ENCODE data around the gene PLAGL2. TPM values are rescaled to one million over a fixed set of nuclear protein-coding genes. Genes with fewer than 3 reads are reported as not detected.

Gene PLAGL2
- total RNA-seq, 1 donor from 2014 or later: 59.3 TPM

DNA sequence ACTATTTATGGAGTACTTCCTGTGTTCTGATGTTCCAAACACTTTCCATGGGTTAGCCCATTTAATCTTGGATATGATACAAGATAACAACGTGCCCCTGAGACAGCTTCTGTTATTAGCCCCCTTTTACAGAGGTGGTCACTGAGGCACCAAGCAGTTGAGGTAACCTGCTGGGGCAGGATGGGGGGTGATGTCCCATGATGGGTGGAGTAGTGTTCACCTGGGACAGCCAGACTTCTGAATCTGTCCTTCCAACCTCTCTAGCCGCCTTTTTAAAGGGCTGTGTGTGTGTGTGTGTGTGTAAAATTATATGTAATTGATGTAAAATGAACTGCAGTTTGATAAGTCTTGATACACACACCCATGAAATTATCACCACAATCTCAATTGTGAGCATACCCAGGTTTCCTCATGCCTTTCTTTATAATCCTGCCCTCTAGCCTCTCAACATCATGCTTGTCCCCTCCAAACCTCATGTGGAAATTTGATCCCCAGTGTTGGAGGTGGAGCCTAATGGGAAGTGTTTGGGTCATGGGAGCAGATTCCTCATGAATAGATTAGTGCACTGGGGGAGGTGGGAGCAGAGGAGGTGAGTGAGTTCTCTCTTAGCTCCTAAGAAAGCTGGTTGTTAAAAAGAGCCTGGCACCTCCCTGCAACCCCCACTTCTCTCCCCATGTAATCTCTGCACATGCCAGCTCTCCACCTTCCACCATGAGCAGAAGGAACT lies 39.2 kb downstream of the PLAGL2 start:
- Mint-ChIP-seq H3K4me3 (ENCODE audit: low read depth) (no peak overlapping the region), H3K36me3 (ENCODE audit: insufficient read depth) (peaks cover 16% of the 10 kb centered on the region), H3K4me1 (ENCODE audit: low read depth) (peaks cover 6% of the 10 kb centered on the region), H3K9me3 (ENCODE audit: low read depth) (no peaks in the 10 kb centered on the region), H3K27ac (peak overlapping the region; percentile 4), H3K27me3 (no peaks in the 10 kb centered on the region)
- DNase-seq (ENCODE audit: low spot score, unreplicated experiment): no peak
- TF ChIP-seq CTCF (IDR thresholded peaks at IDR 0.05; ENCODE audit: unreplicated experiment): no peak

- DNase-seq (ENCODE audit: low spot score, unreplicated experiment): no peak
- Mint-ChIP-seq H3K27ac (no peak overlapping the region), H3K4me1 (ENCODE audit: low read depth) (peaks cover 6% of the 10 kb centered on the region), H3K9me3 (ENCODE audit: low read depth) (no peaks in the 10 kb centered on the region), H3K36me3 (ENCODE audit: insufficient read depth) (peaks cover 17% of the 10 kb centered on the region), H3K4me3 (ENCODE audit: low read depth) (no peak overlapping the region), H3K27me3 (no peaks in the 10 kb centered on the region)
- no peak for TF ChIP-seq CTCF (IDR thresholded peaks at IDR 0.05; ENCODE audit: unreplicated experiment)
These were observed 40.0 kb downstream of the PLAGL2 start for GRCh38 chr20:32167552-32167951.

- Mint-ChIP-seq H3K36me3 (ENCODE audit: insufficient read depth) (peaks cover 29% of the 10 kb centered on the region), H3K4me1 (ENCODE audit: low read depth) (peaks cover 6% of the 10 kb centered on the region), H3K4me3 (ENCODE audit: low read depth) (no peak overlapping the region), H3K27me3 (no peaks in the 10 kb centered on the region), H3K27ac (peak overlapping the region; percentile 8), H3K9me3 (ENCODE audit: low read depth) (no peaks in the 10 kb centered on the region)
- no peak for TF ChIP-seq CTCF (IDR thresholded peaks at IDR 0.05; ENCODE audit: unreplicated experiment)
- no peak for DNase-seq (ENCODE audit: low spot score, unreplicated experiment)
These were observed 41.6 kb downstream of the PLAGL2 start for GRCh38 chr20:32165836-32166545.

DNA sequence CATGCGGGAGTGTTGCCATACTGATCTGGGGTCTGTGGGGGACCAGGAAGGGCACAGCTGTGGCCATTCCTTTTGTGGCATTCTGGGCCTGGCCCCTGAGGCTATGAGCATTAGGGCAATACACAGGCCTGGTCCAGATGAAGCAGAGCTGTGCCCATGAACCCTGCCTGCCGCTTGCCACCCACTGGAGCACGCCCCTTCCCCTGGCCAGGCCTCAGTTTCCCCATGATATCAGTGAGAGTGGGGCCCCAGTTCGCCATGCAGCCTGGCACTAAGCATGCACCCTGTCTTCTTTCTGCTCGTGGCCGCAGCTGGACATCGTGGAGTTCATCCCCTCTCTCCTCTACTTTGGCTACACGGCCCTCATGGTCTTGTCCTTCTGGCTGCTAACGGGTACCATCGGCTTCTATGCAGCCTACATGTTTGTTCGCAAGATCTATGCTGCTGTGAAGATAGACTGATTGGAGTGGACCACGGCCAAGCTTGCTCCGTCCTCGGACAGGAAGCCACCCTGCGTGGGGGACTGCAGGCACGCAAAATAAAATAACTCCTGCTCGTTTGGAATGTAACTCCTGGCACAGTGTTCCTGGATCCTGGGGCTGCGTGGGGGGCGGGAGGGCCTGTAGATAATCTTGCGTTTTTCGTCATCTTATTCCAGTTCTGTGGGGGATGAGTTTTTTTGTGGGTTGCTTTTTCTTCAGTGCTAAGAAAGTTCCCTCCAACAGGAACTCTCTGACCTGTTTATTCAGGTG lies 42.4 kb downstream of the PLAGL2 start:
- Mint-ChIP-seq H3K9me3 (ENCODE audit: low read depth) (no peaks in the 10 kb centered on the region), H3K4me1 (ENCODE audit: low read depth) (peaks cover 6% of the 10 kb centered on the region), H3K36me3 (ENCODE audit: insufficient read depth) (peaks cover 33% of the 10 kb centered on the region), H3K4me3 (ENCODE audit: low read depth) (no peak overlapping the region), H3K27me3 (no peaks in the 10 kb centered on the region), H3K27ac (peak overlapping the region; percentile 15)
- no peak for DNase-seq (ENCODE audit: low spot score, unreplicated experiment)
- no peak for TF ChIP-seq CTCF (IDR thresholded peaks at IDR 0.05; ENCODE audit: unreplicated experiment)

GRCh38 chr20:32163951-32164350 lies 43.6 kb downstream of the PLAGL2 start:
- H3K9me3 Mint-ChIP-seq (ENCODE audit: low read depth): no peaks in the 10 kb centered on the region
- DNase-seq (ENCODE audit: low spot score, unreplicated experiment): no peak
- TF ChIP-seq CTCF (IDR thresholded peaks at IDR 0.05; ENCODE audit: unreplicated experiment): no peak
- H3K27ac Mint-ChIP-seq: no peak overlapping the region
- H3K36me3 Mint-ChIP-seq (ENCODE audit: insufficient read depth): peaks cover 36% of the 10 kb centered on the region
- no peaks in the 10 kb centered on the region for H3K27me3 Mint-ChIP-seq
- H3K4me3 Mint-ChIP-seq (ENCODE audit: low read depth): no peak overlapping the region
- H3K4me1 Mint-ChIP-seq (ENCODE audit: low read depth): peaks cover 6% of the 10 kb centered on the region

Data from progenitor cell of endocrine pancreas (in vitro differentiated cells).